Right atrium auricular region (tissue), 2 donors: ENCODE data around the gene EGFLAM. TPM values are rescaled to one million over a fixed set of nuclear protein-coding genes. Genes with fewer than 3 reads are reported as not detected.

ENCODE experiments used
- DNase-seq: peaks from one replicate; pipeline ENCODE4 v3.0.0-alpha.2; 2019; ENCODE audit warnings: low spot score
- H3K27ac ChIP-seq, 2 donors: fragments of 200-600 bp; sonication (generic); 1 replicate in 1 of 2; 2 replicates in 1 of 2; pipeline ENCODE4 v1.5.1; 2016 to 2019
- H3K27me3 ChIP-seq, 2 donors: fragments of 200-600 bp; sonication (generic); one replicate each; pipeline versions ENCODE4 v1.5.1 to v1.6.0; 2017 to 2019
- H3K36me3 ChIP-seq: fragments of 200-600 bp; sonication (generic); one replicate; pipeline ENCODE4 v1.5.1; 2016
- H3K4me1 ChIP-seq, 2 donors: fragments of 200-600 bp; sonication (generic); one replicate each; pipeline versions ENCODE4 v1.5.1 to v1.6.0; 2017 to 2019
- H3K4me3 ChIP-seq, 2 donors: fragments of 200-600 bp; sonication (generic); 1 replicate in 1 of 2; 2 replicates in 1 of 2; pipeline ENCODE4 v1.5.1; 2017 to 2019; ENCODE audit warnings: mild to moderate bottlenecking in 1 of 2, moderate library complexity in 1 of 2
- H3K9me3 ChIP-seq, 2 donors: fragments of 200-600 bp; sonication (generic); one replicate each; pipeline ENCODE4 v1.5.1; 2019
- CTCF ChIP-seq, 2 donors: fragments of 200-600 bp; sonication (generic); IDR thresholded peaks; one replicate each; pipeline ENCODE4 v1.5.1; 2019; ENCODE audit warnings: antibody characterized with exemption in 2 of 2
- total RNA-seq, 2 donors: library from RNA; depleted of rRNA; stranded (reverse); fragments of >200 nt; gene quantifications; one replicate each; pipeline ENCODE4 v1.1.0, GENCODE V29; 2016

Gene EGFLAM
- total RNA-seq, 2 donors from 2014 or later: 2.2 to 8.8 TPM

GRCh38 chr5:38431242-38431853 lies 173.0 kb downstream of the EGFLAM start:
- no peaks in the 10 kb centered on the region for H3K27me3 ChIP-seq

GRCh38 chr5:38433160-38433861 lies 175.0 kb downstream of the EGFLAM start:
- H3K4me1 ChIP-seq: peaks cover 0 to 15% of the 10 kb centered on the region in 2 donors
- no peak for DNase-seq
- no peak for TF ChIP-seq CTCF (IDR thresholded peaks at IDR 0.05)
- H3K27me3 ChIP-seq: no peaks in the 10 kb centered on the region
- no peak overlapping the region for H3K27ac ChIP-seq
- no peak overlapping the region for H3K4me3 ChIP-seq
- H3K36me3 ChIP-seq: no peaks in the 10 kb centered on the region
- no peaks in the 10 kb centered on the region for H3K9me3 ChIP-seq

More at GRCh38 chr5:38431242-38431853, 173.0 kb downstream of the EGFLAM start:
- no peak for DNase-seq
- H3K4me3 ChIP-seq: no peak overlapping the region
- no peak overlapping the region for H3K27ac ChIP-seq
- TF ChIP-seq CTCF (IDR thresholded peaks at IDR 0.05): no peak
- peaks cover 0 to 15% of the 10 kb centered on the region in 2 donors for H3K4me1 ChIP-seq
- H3K36me3 ChIP-seq: no peaks in the 10 kb centered on the region
- no peaks in the 10 kb centered on the region for H3K9me3 ChIP-seq

- no peak for TF ChIP-seq CTCF (IDR thresholded peaks at IDR 0.05)
- Histone ChIP-seq H3K9me3 (no peaks in the 10 kb centered on the region), H3K36me3 (no peaks in the 10 kb centered on the region), H3K27ac (no peak overlapping the region), H3K4me1 (peaks cover 0 to 15% of the 10 kb centered on the region in 2 donors), H3K27me3 (no peaks in the 10 kb centered on the region), H3K4me3 (no peak overlapping the region)
- DNase-seq: no peak
Observed at GRCh38 chr5:38434966-38435705, 176.8 kb downstream of the EGFLAM start.

- Histone ChIP-seq H3K4me1 (peaks cover 0 to 4% of the 10 kb centered on the region in 2 donors), H3K9me3 (no peaks in the 10 kb centered on the region), H3K27ac (no peak overlapping the region), H3K36me3 (no peaks in the 10 kb centered on the region), H3K4me3 (no peak overlapping the region), H3K27me3 (no peaks in the 10 kb centered on the region)
- TF ChIP-seq CTCF (IDR thresholded peaks at IDR 0.05): no peak
- DNase-seq: no peak
Observed at GRCh38 chr5:38438757-38439156, 180.4 kb downstream of the EGFLAM start.

GRCh38 chr5:38441453-38442246 lies 183.3 kb downstream of the EGFLAM start:
- Histone ChIP-seq H3K27ac (no peak overlapping the region), H3K27me3 (no peaks in the 10 kb centered on the region), H3K9me3 (no peaks in the 10 kb centered on the region), H3K4me3 (no peak overlapping the region), H3K36me3 (no peaks in the 10 kb centered on the region), H3K4me1 (peaks cover 0 to 11% of the 10 kb centered on the region in 2 donors)
- DNase-seq: peak; percentile 92
- peak; percentile 85 to 96 for TF ChIP-seq CTCF (IDR thresholded peaks at IDR 0.05)
